NCI-H2196 (cell line): ENCODE data around the gene ZC2HC1B.

ENCODE experiments used
- DNase-seq: peaks from one replicate; lab custom pipeline; 2025; ENCODE audit not compliant: unreplicated experiment; lab: John Stamatoyannopoulos, UW

ZC2HC1B gene

GRCh38 chr6:143929975-143930374 lies 65.7 kb downstream of the ZC2HC1B start:
- no peak for DNase-seq

- no peak for DNase-seq
Measured at GRCh38 chr6:143934331-143934730, 70.1 kb downstream of the ZC2HC1B start.

GRCh38 chr6:143934867-143935266 lies 70.6 kb downstream of the ZC2HC1B start:
- no peak for DNase-seq

GRCh38 chr6:143936347-143936746 lies 72.1 kb downstream of the ZC2HC1B start:
- no peak for DNase-seq

DNA sequence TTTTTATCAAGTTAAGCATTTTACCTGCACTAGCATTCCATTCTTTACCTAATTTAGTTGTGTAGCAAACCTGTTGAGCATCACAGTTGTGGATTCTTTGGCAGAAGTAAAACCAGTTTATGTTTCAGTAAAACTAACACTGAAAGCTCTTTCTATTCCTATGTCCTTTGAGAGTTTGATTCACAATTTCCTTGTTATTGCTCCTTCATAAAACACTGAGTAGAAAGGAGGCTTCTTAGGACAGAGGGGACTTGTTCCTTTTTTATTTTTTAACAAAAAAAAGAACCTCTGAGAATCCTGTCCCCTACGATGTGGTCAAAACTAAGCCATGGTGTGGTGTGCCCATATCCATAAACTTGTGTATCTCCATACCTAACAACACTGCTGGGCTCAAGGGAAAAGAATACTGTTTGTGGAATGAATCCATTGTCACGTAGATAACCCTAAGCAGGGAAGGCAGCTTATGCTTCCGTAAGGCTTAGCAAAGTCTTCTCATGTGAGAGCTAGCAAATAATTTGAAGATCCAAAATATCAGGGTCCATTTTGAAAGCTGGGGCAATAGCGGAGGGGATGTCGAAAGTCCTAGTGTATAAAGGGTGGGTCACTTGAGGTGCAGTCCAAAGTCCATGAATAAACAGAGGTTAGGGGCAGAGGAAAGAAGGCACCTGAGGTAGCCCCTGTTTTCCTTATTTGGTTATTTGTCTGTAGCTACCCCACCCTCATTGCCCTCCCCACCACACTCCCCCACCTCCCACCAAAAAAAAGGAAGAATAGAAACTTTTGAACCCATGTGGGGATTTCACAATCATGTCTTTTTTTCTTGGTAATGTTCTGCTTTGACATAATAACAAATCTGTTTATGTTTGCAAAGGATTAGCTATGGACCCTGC lies 72.7 kb downstream of the ZC2HC1B start:
- no peak for DNase-seq

- DNase-seq: no peak
Measured at GRCh38 chr6:143937668-143937970, 73.3 kb downstream of the ZC2HC1B start.

- no peak for DNase-seq
Measured at GRCh38 chr6:143939364-143939763, 75.1 kb downstream of the ZC2HC1B start.

- no peak for DNase-seq
Measured at GRCh38 chr6:143940011-143940597, 75.8 kb downstream of the ZC2HC1B start.

- no peak for DNase-seq
Measured at GRCh38 chr6:143941852-143942627, 77.8 kb downstream of the ZC2HC1B start.

GRCh38 chr6:143948208-143948607 lies 83.9 kb downstream of the ZC2HC1B start:
- DNase-seq: no peak

- no peak for DNase-seq
Measured at GRCh38 chr6:143949535-143949934, 85.3 kb downstream of the ZC2HC1B start.

GRCh38 chr6:143949962-143950361 lies 85.7 kb downstream of the ZC2HC1B start:
- no peak for DNase-seq

- no peak for DNase-seq
Measured at GRCh38 chr6:143950875-143951274, 86.6 kb downstream of the ZC2HC1B start.

- no peak for DNase-seq
Measured at GRCh38 chr6:143952060-143952778, 87.9 kb downstream of the ZC2HC1B start.

DNA sequence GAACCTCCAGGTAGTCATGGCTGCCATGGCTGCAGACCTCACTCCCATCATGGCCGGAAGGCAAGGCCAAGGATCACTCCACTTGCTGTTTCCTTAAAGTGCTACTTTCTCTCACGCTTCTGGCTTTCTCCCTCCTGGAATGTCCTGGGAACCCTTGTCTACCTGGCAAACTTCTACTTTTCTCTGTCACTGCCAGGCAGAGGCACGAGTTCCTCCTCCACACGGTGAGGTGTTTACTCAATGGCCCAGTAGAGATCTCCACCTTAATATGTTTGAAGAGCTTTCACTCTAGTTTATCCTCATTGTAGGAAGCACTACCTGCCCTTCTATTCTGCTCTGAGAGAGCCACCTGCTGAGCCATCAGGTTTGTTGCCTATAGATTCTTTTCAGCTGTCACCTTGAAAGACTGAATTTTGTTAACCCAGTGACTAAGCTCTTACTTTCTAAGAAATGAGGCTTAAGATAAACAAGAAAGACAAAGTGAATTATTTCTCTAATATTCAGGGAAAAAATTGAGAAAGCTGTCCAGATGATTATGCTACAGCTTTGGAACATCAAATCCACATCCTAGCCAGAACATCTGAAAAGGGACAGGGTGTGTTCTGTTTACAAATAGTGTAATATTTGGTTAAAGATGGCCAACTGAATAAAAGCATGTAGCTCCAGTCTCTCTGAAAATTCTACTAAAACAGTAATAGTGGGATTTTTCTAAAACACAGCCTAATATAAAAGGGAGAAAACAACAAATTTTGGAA lies 88.8 kb downstream of the ZC2HC1B start:
- DNase-seq: no peak

DNA sequence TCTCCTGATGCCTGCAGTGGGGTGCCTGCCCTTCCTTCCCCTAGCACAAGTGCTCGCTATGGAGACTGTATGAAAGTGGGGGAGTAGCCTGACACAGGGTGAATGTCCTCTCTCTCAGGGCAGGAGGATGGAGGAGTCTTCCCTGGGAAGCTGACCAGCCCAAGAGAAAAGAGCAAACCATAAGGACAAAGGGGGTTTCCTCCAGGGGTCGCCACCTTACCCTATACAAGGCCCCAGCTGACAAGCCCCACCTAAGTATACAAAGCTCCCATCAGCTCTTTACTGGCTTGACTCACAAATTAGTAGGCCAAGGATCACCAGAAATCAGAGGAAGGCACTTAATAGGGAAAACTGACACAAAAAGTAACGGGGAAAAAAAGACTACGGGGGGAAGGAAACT lies 89.6 kb downstream of the ZC2HC1B start:
- DNase-seq: no peak

DNA sequence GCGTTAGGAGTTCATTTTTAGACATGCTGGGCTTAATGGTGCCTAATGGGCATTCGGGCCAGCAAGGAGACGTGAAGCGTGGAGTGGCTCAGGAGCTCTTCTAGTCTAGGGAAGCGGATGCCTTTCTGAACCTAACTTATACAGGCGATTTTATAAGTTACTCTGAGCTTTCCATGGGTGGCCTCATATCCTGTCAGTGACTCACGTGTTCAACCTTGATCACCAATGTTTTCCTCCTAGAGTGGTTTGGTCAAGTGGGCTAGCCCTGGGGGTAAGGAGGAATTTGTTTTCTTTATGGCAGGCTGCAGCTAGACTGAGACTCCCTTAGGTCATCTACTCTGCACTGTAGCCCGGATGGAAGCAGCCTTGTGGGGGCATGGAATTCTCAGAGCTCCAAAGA lies 91.7 kb downstream of the ZC2HC1B start:
- DNase-seq: no peak

DNA sequence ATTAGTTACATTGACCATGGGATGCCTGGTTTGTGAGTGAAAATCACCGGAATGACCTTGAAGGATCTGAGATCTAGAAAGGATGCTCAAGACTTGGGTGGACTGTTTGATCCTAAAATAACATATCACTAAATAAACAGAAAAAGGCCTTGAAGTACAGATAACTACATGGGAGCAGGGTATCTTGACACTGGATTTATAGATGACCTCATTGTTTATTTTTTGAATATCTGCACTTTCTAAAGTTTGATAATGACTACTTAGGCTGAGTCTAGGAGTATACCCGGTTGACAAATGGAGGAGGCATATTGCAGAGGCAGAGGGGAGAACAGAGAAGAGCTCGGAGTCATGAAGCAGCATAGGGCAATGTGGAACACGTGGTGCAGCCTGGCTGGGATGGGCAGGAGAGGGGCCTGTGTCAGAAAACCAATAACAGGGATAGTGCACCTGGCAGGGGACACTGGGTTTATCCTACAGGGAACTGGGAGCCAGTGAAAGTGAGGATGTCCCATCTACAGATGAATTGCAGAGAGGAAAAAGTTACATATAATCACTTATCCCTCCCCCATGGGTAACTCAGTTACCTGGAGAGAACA lies 93.5 kb downstream of the ZC2HC1B start:
- DNase-seq: no peak

GRCh38 chr6:143958839-143959399 lies 94.6 kb downstream of the ZC2HC1B start:
- no peak for DNase-seq

- DNase-seq: no peak
Measured at GRCh38 chr6:143959927-143960326, 95.7 kb downstream of the ZC2HC1B start.
